Activated CD8-positive, alpha-beta T cell treated with anti-CD3 and anti-CD28 coated beads for 36 hours (primary cell): ENCODE results near the gene KCTD20. TPM values are rescaled to one million over a fixed set of nuclear protein-coding genes. Genes with fewer than 3 reads are reported as not detected.
A peak's percentile ranks its signal among the peaks of the same experiment; 100 is the strongest.
"Not testable (repeated sequence)": the region's sequence is repeated elsewhere in the genome, so short reads cannot be mapped to it uniquely, and the experiment has no call there.

Experiments
- ATAC-seq: fragments of 200-7000 bp; cut with Tn5 transposase; one replicate; pipeline ENCODE4 v1.10.0; 2021; ENCODE audit warnings: mild to moderate bottlenecking, moderate library complexity
- CTCF ChIA-PET: fragments of 350-600 bp; sonication (Branson Sonifier 250); formaldehyde crosslinking; loops from one replicate; lab custom pipeline; 2021; ENCODE audit warnings: antibody characterized with exemption; lab: Charles Lee
- POLR2A ChIA-PET: fragments of 350-600 bp; sonication (Branson Sonifier 250); formaldehyde crosslinking; loops from one replicate; lab custom pipeline; 2021; ENCODE audit warnings: antibody characterized with exemption; lab: Charles Lee
- DNase-seq: peaks from one replicate; pipeline ENCODE4 v3.0.0-alpha.2; 2020
- H3K27ac Mint-ChIP-seq: one replicate; pipeline ENCODE4 v1.8.0; 2021; ENCODE audit warnings: mild to moderate bottlenecking, mixed read lengths
- H3K27me3 Mint-ChIP-seq: one replicate; pipeline ENCODE4 v1.8.0; 2021; ENCODE audit warnings: mixed read lengths
- H3K36me3 Mint-ChIP-seq: one replicate; pipeline ENCODE4 v1.8.0; 2021; ENCODE audit warnings: low read depth, mixed read lengths
- H3K4me1 Mint-ChIP-seq: one replicate; pipeline ENCODE4 v1.8.0; 2021; ENCODE audit warnings: low read depth, mixed read lengths
- H3K4me3 Mint-ChIP-seq: one replicate; pipeline ENCODE4 v1.8.0; 2021; ENCODE audit warnings: mild to moderate bottlenecking, moderate library complexity, mixed read lengths
- H3K9me3 Mint-ChIP-seq: one replicate; pipeline ENCODE4 v1.8.0; 2021; ENCODE audit warnings: mixed read lengths
- intact Hi-C: fragments of 100-400 bp; cut with micrococcal nuclease; formaldehyde crosslinking; loops from one replicate; pipeline ENCODE4 v1.10.0; 2022
- total RNA-seq, 2 experiments: library from RNA; stranded (reverse); gene quantifications; one replicate each; pipeline ENCODE4 v1.2.3, GENCODE V29; 2021
- TF ChIP-seq, protein P1 (sequence below): fragments of 200-600 bp; IDR thresholded peaks from one replicate; pipeline ENCODE4 v1.8.0; 2022; ENCODE audit warnings: antibody characterized with exemption, mild to moderate bottlenecking

The KCTD20 gene
- total RNA-seq, 2 experiments from 2014 or later: 42.7 to 45.1 TPM

GRCh38 chr6:36442103-36442670, 613 bp upstream of the KCTD20 start:
- Mint-ChIP-seq H3K4me3 (peak overlapping the region; percentile 97), H3K27me3 (no peaks in the 10 kb centered on the region), H3K27ac (peak overlapping the region; percentile 98), H3K9me3 (no peaks in the 10 kb centered on the region), H3K36me3 (peaks cover 15% of the 10 kb centered on the region), H3K4me1 (peaks cover 38% of the 10 kb centered on the region)
- CTCF ChIA-PET: interaction anchor here (0.8 kb wide), 1 partner anchor 851 kb away, joined by 3 read pairs; no protein-coding TSS in a partner anchor
- DNase-seq (peak; percentile 16), ATAC-seq (no peak)
- intact Hi-C loops: loop anchor here (10.0 kb wide), 1 partner anchor 103 kb away; the partner anchor contains the start of gene STK38
- TF ChIP-seq, protein P1, sequence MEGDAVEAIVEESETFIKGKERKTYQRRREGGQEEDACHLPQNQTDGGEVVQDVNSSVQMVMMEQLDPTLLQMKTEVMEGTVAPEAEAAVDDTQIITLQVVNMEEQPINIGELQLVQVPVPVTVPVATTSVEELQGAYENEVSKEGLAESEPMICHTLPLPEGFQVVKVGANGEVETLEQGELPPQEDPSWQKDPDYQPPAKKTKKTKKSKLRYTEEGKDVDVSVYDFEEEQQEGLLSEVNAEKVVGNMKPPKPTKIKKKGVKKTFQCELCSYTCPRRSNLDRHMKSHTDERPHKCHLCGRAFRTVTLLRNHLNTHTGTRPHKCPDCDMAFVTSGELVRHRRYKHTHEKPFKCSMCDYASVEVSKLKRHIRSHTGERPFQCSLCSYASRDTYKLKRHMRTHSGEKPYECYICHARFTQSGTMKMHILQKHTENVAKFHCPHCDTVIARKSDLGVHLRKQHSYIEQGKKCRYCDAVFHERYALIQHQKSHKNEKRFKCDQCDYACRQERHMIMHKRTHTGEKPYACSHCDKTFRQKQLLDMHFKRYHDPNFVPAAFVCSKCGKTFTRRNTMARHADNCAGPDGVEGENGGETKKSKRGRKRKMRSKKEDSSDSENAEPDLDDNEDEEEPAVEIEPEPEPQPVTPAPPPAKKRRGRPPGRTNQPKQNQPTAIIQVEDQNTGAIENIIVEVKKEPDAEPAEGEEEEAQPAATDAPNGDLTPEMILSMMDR: no peak
- POLR2A ChIA-PET: interaction anchor here (0.7 to 1.5 kb wide), 5 partner anchors 19 to 150 kb away, joined by 3 to 6 read pairs (median 5); no protein-coding TSS in a partner anchor

GRCh38 chr6:36443471-36444428, 950 bp downstream of the KCTD20 start:
- peak; percentile 24 for DNase-seq

GRCh38 chr6:36444470-36444869, 1.7 kb downstream of the KCTD20 start:
- CTCF ChIA-PET: interaction anchor here (2.2 kb wide), 1 partner anchor 22 kb away, joined by 11 read pairs; no protein-coding TSS in a partner anchor

More at GRCh38 chr6:36443471-36444428, 950 bp downstream of the KCTD20 start:
- ChIA-PET CTCF (interaction anchor here (0.7 to 2.2 kb wide), 4 partner anchors 14 to 172 kb away, joined by 3 to 11 read pairs (median 3); no protein-coding TSS in a partner anchor), POLR2A (interaction anchor here (0.8 to 1.8 kb wide), 10 partner anchors 11 to 157 kb away, joined by 3 to 6 read pairs (median 4); partner anchors contain the start of genes BNIP5 and SRSF3)
- peaks cover 46% of the 10 kb centered on the region for H3K4me1 Mint-ChIP-seq
- peaks cover 1% of the 10 kb centered on the region for H3K9me3 Mint-ChIP-seq
- TF ChIP-seq, protein P1: no peak
- H3K36me3 Mint-ChIP-seq: peaks cover 23% of the 10 kb centered on the region
- peak overlapping the region; percentile 93 for H3K27ac Mint-ChIP-seq
- ATAC-seq: no peak
- H3K27me3 Mint-ChIP-seq: no peaks in the 10 kb centered on the region
- peak overlapping the region; percentile 97 for H3K4me3 Mint-ChIP-seq
- intact Hi-C loops: loop anchor here (10.0 kb wide), 1 partner anchor 101 kb away; the partner anchor contains the start of gene STK38

DNA sequence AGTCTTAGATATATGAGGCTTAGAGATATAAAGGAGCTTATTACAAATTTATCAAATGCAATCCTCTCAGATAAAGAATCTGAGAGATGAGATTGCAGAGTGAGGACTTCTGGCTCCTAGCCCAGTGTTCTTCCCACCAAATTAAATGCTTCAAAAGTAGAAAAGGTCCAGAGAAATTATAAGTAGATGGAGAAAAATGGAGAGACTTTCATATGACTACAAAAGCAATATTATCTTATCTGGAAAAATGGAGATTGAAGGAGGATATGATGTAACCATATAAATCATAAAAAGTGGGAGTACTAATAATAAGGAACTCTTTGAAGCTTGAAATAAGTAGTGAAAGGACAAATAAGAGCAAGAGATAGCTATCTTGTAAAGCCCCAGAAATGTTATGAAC, 2.8 kb downstream of the KCTD20 start:
- DNase-seq (no peak), ATAC-seq (no peak)
- Mint-ChIP-seq H3K27ac (peak overlapping the region; percentile 49), H3K4me1 (peaks cover 59% of the 10 kb centered on the region), H3K9me3 (peaks cover 10% of the 10 kb centered on the region), H3K36me3 (peaks cover 35% of the 10 kb centered on the region), H3K4me3 (peak overlapping the region; percentile 18), H3K27me3 (no peaks in the 10 kb centered on the region)
- CTCF ChIA-PET: interaction anchor here (1.0 to 1.4 kb wide), 2 partner anchors 16 to 22 kb away, joined by 4 read pairs; no protein-coding TSS in a partner anchor
- TF ChIP-seq, protein P1: no peak
- intact Hi-C loops: loop anchor here (10.0 kb wide), 1 partner anchor 99 kb away; the partner anchor contains the start of gene STK38
- POLR2A ChIA-PET: interaction anchor here (1.5 kb wide), 1 partner anchor 149 kb away, joined by 3 read pairs; the partner anchor contains the start of gene SRSF3

More at GRCh38 chr6:36444470-36444869, 1.7 kb downstream of the KCTD20 start:
- Mint-ChIP-seq H3K27ac (peak overlapping the region; percentile 93), H3K36me3 (peaks cover 30% of the 10 kb centered on the region), H3K4me3 (peak overlapping the region; percentile 97), H3K4me1 (peaks cover 53% of the 10 kb centered on the region), H3K27me3 (no peaks in the 10 kb centered on the region), H3K9me3 (peaks cover 9% of the 10 kb centered on the region)
- ATAC-seq (no peak), DNase-seq (no peak)
- TF ChIP-seq, protein P1: no peak
- intact Hi-C loops: loop anchor here (10.0 kb wide), 1 partner anchor 100 kb away; the partner anchor contains the start of gene STK38
- POLR2A ChIA-PET: interaction anchor here (0.8 to 1.8 kb wide), 5 partner anchors 12 to 155 kb away, joined by 3 to 5 read pairs (median 4); partner anchors contain the start of gene SRSF3

DNA sequence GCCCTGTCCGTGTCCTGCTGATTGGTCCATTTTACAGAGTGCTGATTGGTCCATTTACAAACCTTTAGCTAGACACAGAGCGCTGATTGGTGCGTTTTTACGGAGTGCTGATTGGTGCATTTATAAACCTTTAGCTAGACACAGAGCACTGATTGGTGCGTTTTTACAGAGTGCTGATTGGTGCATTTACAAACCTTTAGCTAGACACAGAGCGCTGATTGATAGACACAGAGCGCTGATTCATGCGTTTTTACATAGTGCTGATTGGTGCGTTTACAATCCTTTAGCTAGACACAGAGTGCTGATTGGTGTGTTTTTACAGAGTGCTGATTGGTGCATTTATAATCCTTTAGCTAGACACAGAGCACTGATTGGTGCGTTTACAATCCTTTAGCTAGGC, 6.4 kb downstream of the KCTD20 start:
- Mint-ChIP-seq H3K36me3 (peaks cover 41% of the 10 kb centered on the region), H3K4me1 (peaks cover 48% of the 10 kb centered on the region)
- peak; percentile 39 for ATAC-seq
- ChIA-PET CTCF (interaction anchor here (1.6 kb wide), 1 partner anchor 13 kb away, joined by 5 read pairs; no protein-coding TSS in a partner anchor), POLR2A (interaction anchor here (1.0 kb wide), 1 partner anchor 39 kb away, joined by 4 read pairs; no protein-coding TSS in a partner anchor)
- H3K27ac Mint-ChIP-seq, H3K4me3 Mint-ChIP-seq, H3K27me3 Mint-ChIP-seq, H3K9me3 Mint-ChIP-seq: not testable (repeated sequence)
- DNase-seq: peak; percentile 7
- intact Hi-C loops: loop anchor here (10.0 kb wide), 1 partner anchor 96 kb away; the partner anchor contains the start of gene STK38

GRCh38 chr6:36452897-36453296, 10.1 kb downstream of the KCTD20 start:
- H3K4me3 Mint-ChIP-seq, H3K27ac Mint-ChIP-seq, intact Hi-C loops, ATAC-seq, DNase-seq, H3K9me3 Mint-ChIP-seq, H3K27me3 Mint-ChIP-seq: not testable (repeated sequence)
- peaks cover 44% of the 10 kb centered on the region for H3K36me3 Mint-ChIP-seq
- peaks cover 28% of the 10 kb centered on the region for H3K4me1 Mint-ChIP-seq
- CTCF ChIA-PET: interaction anchor here (1.1 to 1.9 kb wide), 2 partner anchors 9 to 10 kb away, joined by 3 to 6 read pairs; no protein-coding TSS in a partner anchor
- POLR2A ChIA-PET: interaction anchor here (0.6 to 0.8 kb wide), 2 partner anchors 25 to 101 kb away, joined by 3 read pairs; no protein-coding TSS in a partner anchor
